Vagina (tissue), 2 donors: ENCODE results near the gene CCDC92. TPM values are rescaled to one million over a fixed set of nuclear protein-coding genes. Genes with fewer than 3 reads are reported as not detected.

Source experiments
- DNase-seq, 2 donors: peaks; one replicate each; pipeline ENCODE4 v3.0.0-alpha.2; 2017; ENCODE audit errors: extremely low spot score in 2 of 2
- H3K27ac ChIP-seq: fragments of 200-600 bp; sonication (generic); one replicate; pipeline ENCODE4 v1.5.1; 2019
- H3K27me3 ChIP-seq: fragments of 200-600 bp; sonication (generic); one replicate; pipeline ENCODE4 v1.5.1; 2019
- H3K36me3 ChIP-seq, 2 donors: fragments of 200-600 bp; sonication (generic); one replicate each; pipeline ENCODE4 v1.5.1; 2017 to 2019
- H3K4me1 ChIP-seq: fragments of 200-600 bp; sonication (generic); one replicate; pipeline ENCODE4 v1.5.1; 2019
- H3K4me3 ChIP-seq, 2 donors: fragments of 200-600 bp; sonication (generic); 1 replicate in 1 of 2; 2 replicates in 1 of 2; pipeline ENCODE4 v1.5.1; 2016 to 2019
- H3K9me3 ChIP-seq: fragments of 200-600 bp; sonication (generic); one replicate; pipeline ENCODE4 v1.5.1; 2019
- CTCF ChIP-seq, 3 experiments: fragments of 450-650 bp in 2 of 3; fragments of 200-600 bp in 1 of 3; sonication (generic) in 1 of 3; IDR thresholded peaks; one replicate each; pipeline ENCODE4 v1.5.1; 2017 to 2019; ENCODE audit warnings: antibody characterized with exemption in 3 of 3, mild to moderate bottlenecking in 2 of 3, moderate library complexity in 2 of 3
- POLR2A ChIP-seq, 2 donors: fragments of 450-650 bp; IDR thresholded peaks; one replicate each; pipeline ENCODE4 v1.6.1; 2017; ENCODE audit warnings: antibody characterized with exemption in 2 of 2, mild to moderate bottlenecking in 2 of 2, moderate library complexity in 2 of 2
- POLR2AphosphoS5 ChIP-seq, 2 donors: sonication (generic); formaldehyde crosslinking; IDR thresholded peaks; one replicate each; pipeline ENCODE4 v1.9.0; 2017; ENCODE audit warnings: antibody characterized with exemption in 2 of 2, mild to moderate bottlenecking in 2 of 2, low read depth in 1 of 2; ENCODE audit not compliant: insufficient read depth in 1 of 2
- intact Hi-C: fragments of 100-400 bp; cut with DNase I; formaldehyde crosslinking; loops from one replicate; pipeline ENCODE4 v1.15.1; 2023
- total RNA-seq: library from RNA; depleted of rRNA; stranded (reverse); fragments of >200 nt; gene quantifications from one replicate; pipeline ENCODE4 v1.2.3, GENCODE V29; 2016

The CCDC92 gene
- total RNA-seq, 1 donor from 2014 or later, result 21.6 TPM

GRCh38 chr12:123962513-123962912 lies 10.1 kb downstream of the CCDC92 start:
- TF ChIP-seq POLR2AphosphoS5 (IDR thresholded peaks at IDR 0.05; ENCODE audit: insufficient read depth in 1 of 2, low read depth in 1 of 2), result no peak
- no peak for TF ChIP-seq POLR2A (IDR thresholded peaks at IDR 0.05)
- TF ChIP-seq CTCF (IDR thresholded peaks at IDR 0.05), result no peak
- Histone ChIP-seq H3K36me3 (no peaks in the 10 kb centered on the region), H3K27ac (no peak overlapping the region), H3K9me3 (no peaks in the 10 kb centered on the region), H3K4me1 (no peaks in the 10 kb centered on the region), H3K4me3 (no peak overlapping the region), H3K27me3 (no peaks in the 10 kb centered on the region)
- intact Hi-C loops, result no loop called here
- no peak for DNase-seq

- H3K4me1 ChIP-seq, result no peaks in the 10 kb centered on the region
- no peaks in the 10 kb centered on the region for H3K36me3 ChIP-seq
- H3K27ac ChIP-seq, result no peak overlapping the region
- TF ChIP-seq CTCF (IDR thresholded peaks at IDR 0.05) (no peak), POLR2A (IDR thresholded peaks at IDR 0.05) (no peak), POLR2AphosphoS5 (IDR thresholded peaks at IDR 0.05; ENCODE audit: insufficient read depth in 1 of 2, low read depth in 1 of 2) (no peak)
- DNase-seq, result no peak
- intact Hi-C loops, result loop anchor here (2.0 kb wide), 1 partner anchor 49 kb away; no protein-coding TSS in a partner anchor
- H3K9me3 ChIP-seq, result no peaks in the 10 kb centered on the region
- H3K4me3 ChIP-seq, result no peak overlapping the region
- H3K27me3 ChIP-seq, result no peaks in the 10 kb centered on the region
Observed at GRCh38 chr12:123961585-123962345, 10.9 kb downstream of the CCDC92 start.

- no peak overlapping the region for H3K4me3 ChIP-seq
Observed at GRCh38 chr12:123960856-123961255, 11.8 kb downstream of the CCDC92 start.

GRCh38 chr12:123960029-123960735 lies 12.4 kb downstream of the CCDC92 start:
- H3K27ac ChIP-seq, result no peak overlapping the region
- no peaks in the 10 kb centered on the region for H3K36me3 ChIP-seq
- H3K9me3 ChIP-seq, result no peaks in the 10 kb centered on the region
- no peaks in the 10 kb centered on the region for H3K27me3 ChIP-seq
- H3K4me3 ChIP-seq, result no peak overlapping the region
- intact Hi-C loops, result loop anchor here (2.0 kb wide), 1 partner anchor 51 kb away; no protein-coding TSS in a partner anchor
- no peaks in the 10 kb centered on the region for H3K4me1 ChIP-seq
- no peak for DNase-seq
- no peak for TF ChIP-seq POLR2AphosphoS5 (IDR thresholded peaks at IDR 0.05; ENCODE audit: insufficient read depth in 1 of 2, low read depth in 1 of 2)
- no peak for TF ChIP-seq POLR2A (IDR thresholded peaks at IDR 0.05)
- TF ChIP-seq CTCF (IDR thresholded peaks at IDR 0.05), result no peak

More at GRCh38 chr12:123960856-123961255, 11.8 kb downstream of the CCDC92 start:
- intact Hi-C loops, result loop anchor here (2.0 kb wide), 1 partner anchor 50 kb away; no protein-coding TSS in a partner anchor
- Histone ChIP-seq H3K27ac (no peak overlapping the region), H3K9me3 (no peaks in the 10 kb centered on the region), H3K27me3 (no peaks in the 10 kb centered on the region), H3K36me3 (no peaks in the 10 kb centered on the region), H3K4me1 (no peaks in the 10 kb centered on the region)
- no peak for TF ChIP-seq CTCF (IDR thresholded peaks at IDR 0.05)
- no peak for TF ChIP-seq POLR2AphosphoS5 (IDR thresholded peaks at IDR 0.05; ENCODE audit: insufficient read depth in 1 of 2, low read depth in 1 of 2)
- TF ChIP-seq POLR2A (IDR thresholded peaks at IDR 0.05), result no peak
- DNase-seq, result no peak
